NK-92 treated with Interleukin-12 subunit alpha and Interleukin-12 subunit beta, amount 100 ng/mL, for 24 hours (cell line): ENCODE data around the gene DCLRE1A.

ENCODE experiments used
- DNase-seq: peaks from one replicate; lab custom pipeline; 2025; lab: John Stamatoyannopoulos, UW

The DCLRE1A gene

DNA sequence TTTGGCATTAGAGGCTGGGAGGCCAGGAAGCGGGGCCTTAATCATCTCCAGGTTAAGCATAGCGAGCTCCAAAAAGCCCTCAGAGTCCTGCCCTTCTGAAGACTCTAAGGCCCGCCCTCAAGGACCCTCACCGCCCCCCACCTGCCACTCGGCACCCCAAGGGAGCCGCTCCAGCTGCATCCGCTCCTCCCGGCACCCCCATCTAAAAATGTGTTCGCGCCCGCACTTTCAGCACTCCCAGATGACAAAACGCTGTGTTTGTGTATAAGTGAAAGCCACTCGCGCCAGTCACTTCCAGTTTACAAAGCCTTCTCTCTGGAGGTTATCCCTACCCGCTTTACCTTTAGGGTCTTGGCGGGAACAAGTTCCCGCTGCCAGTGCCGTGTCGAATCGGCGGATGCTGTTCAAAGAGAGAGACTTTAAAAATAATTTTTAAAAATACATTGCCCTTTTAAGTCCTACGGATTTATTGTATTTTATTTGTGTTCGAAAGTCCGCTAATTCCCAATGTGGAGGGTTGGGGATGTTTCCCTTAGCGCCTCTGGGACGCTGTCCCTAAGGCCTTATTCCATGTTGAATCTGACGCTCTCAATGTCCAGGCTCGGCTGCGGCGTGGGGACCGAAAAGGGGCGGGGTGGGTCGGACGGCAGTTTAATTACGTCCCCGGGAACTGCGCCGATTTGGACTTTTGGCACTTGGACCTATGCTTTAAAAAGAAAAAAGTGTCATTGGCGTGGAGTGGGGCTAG is at the start of gene DCLRE1A, which contains the start of gene NHLRC2:
Gene DCLRE1A, minus strand, starts transcription at position 70 of the 748 bp plus-strand sequence. CDS start 900 bp downstream, outside the sequence.
Gene NHLRC2, plus strand, starts transcription at position 649 of the 748 bp plus-strand sequence. CDS start 212 bp downstream, outside the sequence.
- peak; percentile 62 for DNase-seq

DNA sequence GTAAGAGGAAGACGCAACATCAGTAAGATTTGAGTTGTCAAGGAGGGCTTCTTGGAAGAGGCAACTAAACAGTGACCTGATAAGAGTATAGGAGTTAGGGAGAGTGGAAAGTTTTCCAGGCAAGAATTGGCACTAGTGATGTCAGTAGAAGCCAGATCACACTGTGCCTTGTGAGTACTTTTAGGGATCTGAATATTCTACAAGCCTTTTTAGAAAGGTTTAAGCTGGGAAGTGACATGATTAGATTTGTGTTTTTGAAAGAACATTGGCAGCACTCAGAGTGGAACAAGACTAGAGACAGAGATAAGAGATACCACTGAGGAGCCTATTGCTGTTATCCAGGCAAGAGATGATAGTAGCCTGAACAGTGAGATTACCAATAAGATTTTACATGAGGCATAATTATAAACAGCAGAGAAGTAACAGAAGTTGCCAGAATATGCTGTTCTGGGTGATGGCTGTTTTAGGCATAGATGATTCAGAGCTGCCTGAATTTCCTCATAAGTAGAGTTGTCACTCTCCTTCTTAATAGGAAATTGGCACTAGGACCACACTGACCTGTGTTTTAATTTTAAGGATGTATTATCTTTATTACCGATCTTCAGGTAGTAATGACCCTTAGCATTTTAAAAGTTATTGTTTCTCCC is 46.2 kb upstream of the DCLRE1A start:
- no peak for DNase-seq

DNA sequence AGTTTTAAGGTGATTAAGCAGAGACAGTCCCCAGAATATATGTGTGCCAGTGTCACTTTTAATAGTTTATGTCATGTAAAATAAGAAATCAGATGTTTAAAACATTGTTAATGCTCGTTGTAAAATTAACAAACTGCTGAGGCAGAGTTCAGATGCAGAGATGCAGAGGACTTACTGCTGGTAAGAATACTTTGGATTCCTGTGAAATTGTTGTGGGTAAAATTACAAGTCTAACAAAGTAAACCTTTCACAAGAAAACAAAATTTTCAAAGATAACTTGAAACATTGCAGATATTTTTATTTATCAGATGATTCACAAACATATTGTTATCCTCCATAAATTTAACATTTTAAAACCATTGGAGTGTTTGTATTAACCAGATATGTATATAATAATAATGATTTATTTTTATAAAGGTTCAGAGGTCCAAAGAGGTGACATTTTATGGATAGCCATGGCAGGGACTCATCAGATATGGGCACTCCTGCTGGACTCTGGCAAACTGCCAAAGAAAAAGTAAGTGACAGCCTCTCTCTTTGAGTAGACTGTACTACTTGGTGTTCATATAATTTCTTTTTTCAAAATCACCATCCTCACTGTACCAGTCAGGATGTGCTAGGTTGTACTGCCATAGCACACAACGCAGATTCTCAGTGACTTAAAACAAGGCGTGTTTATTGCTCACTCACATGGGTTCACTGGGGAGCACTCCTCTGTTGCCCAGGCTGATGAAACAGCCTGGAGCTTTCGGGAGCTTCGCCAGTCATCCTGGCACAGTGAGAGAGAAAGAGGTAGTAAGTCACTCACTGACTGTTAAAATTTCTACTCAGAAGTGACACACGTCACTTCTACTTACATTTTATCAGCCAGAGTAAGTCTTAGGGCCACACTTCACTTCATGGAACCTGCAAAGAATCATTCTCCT is 44.1 kb upstream of the DCLRE1A start:
- DNase-seq, result no peak

DNA sequence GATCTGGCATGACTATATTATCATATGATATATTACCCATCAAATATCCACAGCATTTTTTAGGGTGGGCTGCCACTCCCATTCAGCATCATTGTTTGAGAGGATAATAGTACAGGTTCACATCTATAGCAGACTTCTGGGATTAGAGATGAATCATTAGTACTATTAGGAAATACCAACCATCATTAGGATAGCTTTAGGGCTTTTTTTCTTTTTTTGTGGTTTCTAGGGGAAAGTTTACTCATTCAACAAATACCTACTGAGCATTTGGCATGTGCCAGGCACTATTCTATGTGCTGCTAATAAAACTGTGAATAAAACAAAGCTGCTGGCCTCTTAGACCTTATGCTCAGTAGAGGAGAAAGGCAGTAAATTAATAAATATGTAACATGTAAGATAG is 41.1 kb upstream of the DCLRE1A start:
- no peak for DNase-seq

DNA sequence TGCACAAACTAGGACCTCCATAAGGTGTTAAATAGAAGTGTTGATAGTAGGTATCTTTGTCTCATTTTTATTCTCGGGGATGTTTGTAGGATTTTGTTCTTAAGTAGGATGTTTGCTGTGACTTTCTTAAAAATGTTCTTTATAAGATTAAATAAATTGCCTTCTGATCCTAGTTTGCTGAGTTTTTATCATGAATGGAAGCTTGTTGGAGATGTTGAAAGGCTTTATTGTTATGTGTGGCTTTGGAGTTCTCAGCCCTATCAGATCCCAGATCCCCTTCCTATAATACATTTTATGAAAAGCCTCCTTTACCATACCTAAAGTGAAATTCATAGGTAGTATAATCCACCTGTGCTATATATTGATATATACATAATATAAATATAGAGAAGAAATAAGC is 40.7 kb upstream of the DCLRE1A start:
- no peak for DNase-seq

DNA sequence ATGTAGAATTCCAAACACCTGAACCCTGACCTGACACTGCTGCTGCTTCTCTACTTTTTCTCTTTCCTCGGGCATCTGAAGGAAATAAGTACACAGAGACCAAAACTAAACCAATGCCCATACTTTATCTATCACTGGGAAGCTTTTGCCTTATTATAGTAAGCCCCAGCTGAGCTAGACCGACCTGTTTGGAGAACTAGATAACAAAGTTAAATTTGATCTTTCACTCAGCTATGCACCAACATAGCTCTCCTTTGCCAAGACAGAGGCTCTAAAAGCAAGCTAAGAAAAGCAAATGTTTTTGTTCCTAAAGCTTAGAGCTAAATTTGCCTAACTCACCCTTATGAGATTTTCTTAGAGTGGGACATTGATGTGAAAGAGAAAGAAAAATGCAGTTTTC is 39.7 kb upstream of the DCLRE1A start:
- DNase-seq, result no peak

DNA sequence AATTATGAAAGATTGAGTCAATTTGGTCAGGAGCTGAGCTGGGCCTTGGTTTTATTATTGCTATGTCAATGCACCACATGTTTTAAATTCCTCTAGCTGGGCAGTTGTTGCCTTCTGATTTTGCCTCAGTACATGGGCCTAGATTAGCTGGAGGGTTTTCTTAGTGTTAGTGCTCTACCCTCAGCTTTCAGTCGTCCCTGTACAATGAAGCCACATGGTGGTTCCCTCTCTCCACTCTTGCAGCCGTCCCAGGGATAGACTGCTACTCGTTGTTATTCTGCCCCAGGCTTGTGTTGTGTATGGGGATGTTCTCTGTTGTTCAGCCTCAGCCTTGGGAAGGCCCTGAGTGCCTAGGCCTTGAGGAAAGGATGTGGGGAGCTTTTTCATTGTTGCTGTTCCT is 37.6 kb upstream of the DCLRE1A start:
- no peak for DNase-seq

DNA sequence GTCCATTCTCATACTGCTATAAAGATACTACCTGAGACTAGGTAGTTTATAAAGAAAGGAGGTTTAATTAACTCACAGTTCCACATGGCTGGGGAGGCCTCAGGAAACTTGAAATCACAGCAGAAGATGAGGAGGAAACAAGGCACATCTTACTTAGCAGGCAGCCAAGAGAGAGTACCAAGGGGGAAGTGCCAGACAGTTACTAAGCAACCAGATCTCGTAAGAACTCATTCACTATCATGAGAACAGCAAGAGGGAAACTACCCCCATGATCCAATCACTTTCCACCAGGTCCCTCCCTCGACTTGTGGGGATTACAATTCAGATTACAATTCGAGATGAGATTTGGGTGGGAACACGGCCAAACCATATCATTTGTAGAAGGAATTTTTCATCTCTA is 36.9 kb upstream of the DCLRE1A start:
- no peak for DNase-seq

DNA sequence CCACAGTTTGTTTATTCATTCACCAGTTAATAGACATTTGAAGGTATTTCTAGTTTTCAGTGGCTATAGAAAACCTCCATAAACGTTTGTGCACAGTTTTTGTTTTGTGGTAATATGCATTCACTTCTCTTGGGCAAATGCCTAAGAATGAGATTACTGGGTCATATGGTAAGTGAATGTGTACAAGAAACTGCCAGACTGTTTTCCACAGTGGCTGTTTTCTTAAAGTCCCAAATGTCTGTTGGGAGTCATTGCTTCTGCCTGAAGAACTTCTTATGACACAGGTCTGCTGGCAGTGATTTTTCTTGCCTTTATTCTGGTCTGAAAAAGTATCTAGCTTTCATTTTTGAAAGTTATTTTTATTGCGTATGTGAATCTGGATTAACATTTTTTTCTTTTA is 36.0 kb upstream of the DCLRE1A start:
- DNase-seq, result no peak

DNA sequence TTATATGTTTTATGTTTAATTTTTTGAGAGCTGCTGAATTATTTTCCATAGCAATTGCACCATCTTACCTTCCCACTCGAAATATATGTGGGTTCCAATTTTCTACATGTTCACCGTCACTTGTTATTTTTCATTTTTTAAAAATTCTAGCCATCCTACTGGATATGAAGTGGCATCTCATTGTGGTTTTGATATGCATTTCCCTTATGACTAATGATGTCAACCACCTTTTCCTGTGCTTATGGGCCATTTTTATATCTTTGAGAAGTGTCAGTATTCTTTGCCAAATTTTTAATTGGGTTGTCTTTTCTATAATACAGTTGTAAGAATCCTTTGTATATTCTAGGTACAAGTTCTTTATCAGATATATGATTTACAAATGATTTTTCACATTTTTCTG is 28.4 kb upstream of the DCLRE1A start:
- DNase-seq, result no peak

DNA sequence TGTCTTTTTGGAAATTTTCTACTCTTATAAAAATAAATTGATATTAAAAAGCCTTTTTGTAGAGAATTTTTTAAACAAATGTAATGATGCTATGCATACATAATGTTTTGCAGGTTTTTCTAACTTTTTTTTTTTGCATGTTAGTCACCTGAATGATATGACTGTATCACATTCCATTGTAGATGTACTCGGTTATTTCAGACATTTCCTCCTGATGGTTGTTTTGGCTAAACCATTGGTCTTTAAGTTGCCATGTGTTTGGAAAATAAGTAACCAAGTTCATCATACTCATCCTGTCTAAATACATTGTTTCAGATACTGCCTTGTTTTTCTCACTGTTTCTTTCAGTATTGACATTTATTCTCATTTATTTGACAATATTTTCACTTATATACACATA is 26.4 kb upstream of the DCLRE1A start:
- DNase-seq, result no peak

DNA sequence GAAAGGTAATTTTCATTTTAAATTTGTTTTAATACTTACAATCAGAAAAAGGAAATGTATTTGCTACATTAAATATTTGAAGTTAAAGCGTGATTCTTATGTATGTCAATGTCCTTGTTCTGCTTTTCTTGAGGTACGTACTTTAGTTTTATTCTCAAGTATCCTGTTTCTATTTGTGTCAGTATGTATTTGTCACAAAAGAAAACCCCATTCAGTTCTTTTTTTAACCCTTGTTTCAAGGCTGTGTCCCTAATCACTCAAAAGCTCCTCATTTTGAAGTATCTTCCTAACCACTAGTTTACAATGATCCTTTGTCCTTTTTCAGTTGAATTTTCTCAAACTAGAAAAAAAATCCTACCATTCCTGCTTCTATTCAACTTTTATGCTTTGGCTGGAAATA is 25.8 kb upstream of the DCLRE1A start:
- DNase-seq, result no peak

DNA sequence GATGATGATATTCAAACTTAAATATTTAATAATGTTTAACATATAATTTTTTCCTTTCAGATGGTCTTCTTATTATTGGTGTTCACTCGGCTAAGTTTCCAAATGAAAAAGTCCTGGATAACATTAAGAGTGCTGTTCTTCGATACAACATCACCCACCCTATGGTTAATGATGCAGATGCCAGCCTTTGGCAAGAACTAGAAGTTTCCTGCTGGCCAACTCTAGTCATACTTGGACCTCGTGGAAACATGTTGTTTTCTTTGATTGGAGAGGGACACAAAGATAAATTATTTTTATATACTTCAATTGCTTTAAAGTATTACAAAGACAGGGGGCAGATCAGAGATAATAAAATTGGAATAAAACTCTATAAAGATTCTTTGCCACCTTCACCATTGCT is 22.6 kb upstream of the DCLRE1A start:
- no peak for DNase-seq

DNA sequence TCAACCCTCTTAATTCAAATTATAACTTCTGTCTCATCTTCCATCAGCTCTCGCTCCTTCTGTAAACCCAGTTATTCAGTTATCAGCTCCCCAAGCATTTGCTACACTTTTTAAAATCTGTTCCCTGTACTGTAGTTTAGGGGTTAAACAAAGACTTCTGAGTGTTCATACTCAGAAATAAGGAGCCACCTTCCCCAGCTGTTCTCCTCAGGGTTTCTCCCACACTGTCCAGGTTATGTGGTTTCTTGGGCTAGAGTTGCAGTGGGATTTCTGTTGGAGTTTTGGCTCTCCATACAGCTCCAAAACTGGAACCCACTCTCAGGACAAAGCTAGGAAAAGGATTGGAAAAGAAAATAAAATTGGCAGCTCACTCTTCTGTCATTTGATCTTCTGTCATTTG is 21.3 kb upstream of the DCLRE1A start:
- DNase-seq, result no peak

DNA sequence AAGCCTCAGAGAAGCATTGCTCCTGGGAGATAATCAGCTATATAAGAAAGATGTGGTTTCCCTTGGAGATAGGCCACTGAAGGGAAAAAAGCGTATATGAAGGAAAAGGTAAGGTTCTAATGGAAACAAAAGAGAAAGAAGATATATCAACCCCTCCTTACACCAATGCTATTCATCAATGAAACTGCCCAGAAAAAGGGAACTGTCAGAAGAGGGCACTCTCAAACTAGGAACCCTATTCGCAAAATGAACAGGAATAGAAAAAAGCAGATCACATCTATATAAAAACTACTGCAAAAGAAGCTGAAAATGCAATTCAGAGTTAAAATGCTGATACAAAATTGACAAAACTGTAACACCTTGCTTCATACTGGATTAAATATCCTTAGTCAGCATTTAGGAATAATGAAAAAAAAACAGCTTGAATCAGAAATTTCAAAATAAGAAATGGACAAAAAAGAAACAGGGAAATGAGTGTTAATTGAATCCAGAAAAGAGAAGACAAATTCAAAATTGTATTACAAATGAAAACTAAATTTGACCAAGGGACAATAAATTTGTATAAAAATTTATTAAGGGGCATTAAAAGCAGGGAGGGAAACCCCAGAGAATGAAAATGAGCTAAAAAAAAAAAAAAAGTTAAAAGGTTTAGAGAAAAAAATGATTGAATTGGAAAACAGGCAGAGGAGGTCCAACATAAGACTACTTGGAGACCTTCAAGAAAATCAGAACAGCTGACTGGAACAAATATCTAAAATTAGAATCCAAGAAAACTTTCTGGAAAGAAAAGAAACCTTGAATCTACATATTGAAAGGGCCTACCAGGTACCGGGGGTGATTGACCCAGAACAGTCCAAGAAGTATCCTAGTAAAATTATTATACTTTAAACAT is 18.5 kb upstream of the DCLRE1A start:
- no peak for DNase-seq

DNA sequence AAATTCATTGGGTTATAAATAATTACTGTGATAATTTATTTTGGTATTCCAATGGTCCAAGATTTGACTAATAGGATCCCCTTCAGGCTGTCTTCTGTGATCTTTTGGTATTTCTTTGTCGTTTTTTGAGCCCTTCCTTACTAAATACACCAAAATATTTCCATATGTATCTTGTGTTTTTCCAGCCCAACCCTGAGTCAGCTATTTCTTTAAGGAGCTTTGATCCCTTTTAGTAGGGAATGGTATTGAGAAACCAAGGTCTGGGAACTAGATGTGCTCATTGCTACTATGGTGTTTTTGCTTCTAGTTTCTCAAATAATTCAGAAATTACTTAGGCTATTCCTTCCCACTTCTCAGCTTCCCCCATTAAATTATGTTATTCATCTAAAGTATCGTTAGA is 15.9 kb upstream of the DCLRE1A start:
- no peak for DNase-seq

DNA sequence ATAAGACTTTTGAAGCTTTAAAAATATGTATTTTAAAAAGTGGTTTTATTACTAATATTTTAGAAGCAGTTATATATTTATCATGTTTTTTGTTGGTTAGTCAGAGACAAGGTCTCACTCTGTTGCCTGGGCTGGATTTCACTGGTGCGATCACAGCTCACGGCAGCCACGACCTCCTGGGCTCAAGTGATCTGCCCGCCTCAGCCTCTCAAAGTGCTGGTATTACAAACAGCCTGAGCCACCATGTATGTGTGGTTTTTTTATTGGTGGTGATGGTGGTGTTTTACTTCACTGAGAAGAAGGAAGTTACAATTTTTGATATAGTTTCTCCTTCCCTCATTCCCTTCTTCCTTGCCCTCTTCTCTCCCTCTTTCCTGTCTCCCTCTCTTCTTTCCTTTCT is 14.0 kb upstream of the DCLRE1A start:
- DNase-seq, result no peak

DNA sequence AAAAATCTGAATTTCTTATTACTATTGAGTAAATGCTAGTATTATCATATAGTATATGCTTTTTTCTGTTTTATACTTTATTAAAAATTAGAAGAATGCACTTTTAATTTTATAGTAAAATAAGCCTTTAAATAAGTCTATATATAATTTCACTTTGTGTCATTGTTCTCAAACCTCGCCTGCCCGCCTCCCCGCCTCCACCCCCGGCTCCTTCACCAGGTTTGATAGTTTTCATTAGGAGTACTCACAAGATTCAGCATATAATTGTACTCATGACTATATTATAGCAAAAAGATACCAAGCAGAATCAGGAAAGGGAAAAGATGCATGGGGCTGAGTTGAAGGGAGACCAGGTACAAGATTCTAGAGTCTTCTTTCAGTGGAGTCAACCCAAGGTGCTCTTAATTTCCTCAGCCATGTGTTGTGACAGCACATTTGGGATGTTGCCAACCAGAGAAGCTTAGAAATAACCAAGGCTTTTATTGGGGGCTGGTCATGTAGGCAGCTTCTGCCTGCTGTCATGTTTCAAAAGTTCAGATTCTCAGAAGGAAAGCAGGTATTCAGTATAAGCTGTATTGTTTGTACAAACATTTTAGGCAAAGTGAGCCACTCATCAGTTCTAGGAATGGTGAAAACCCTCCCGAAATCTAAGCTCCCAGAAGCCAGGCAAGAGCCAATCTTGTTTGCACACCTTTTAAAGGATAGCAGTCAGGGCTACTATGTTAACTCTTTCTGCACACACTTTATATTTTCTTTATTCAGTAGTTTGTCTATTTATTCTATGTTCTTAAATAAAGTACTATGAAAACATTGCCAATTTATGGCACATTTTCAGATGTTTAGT is 12.9 kb upstream of the DCLRE1A start:
- no peak for DNase-seq

DNA sequence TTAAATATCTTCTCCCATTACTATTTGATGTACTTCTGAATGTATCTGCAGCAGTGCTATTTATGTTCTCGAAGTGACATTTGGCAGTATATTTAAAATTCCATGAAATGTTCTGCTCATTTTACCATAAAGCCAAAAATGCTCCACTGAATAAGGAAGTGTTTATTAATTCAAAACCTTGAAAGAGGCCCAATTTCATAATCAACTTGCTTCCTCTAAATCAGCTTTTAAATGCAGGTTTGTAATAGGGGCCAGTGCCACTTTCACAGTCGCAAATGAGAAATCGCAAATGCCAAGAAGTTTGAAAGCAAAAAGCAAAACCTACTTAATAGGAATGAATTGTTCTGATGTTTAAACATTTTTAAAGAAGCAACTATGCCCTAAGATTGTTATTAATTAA is 12.0 kb upstream of the DCLRE1A start:
- no peak for DNase-seq

DNA sequence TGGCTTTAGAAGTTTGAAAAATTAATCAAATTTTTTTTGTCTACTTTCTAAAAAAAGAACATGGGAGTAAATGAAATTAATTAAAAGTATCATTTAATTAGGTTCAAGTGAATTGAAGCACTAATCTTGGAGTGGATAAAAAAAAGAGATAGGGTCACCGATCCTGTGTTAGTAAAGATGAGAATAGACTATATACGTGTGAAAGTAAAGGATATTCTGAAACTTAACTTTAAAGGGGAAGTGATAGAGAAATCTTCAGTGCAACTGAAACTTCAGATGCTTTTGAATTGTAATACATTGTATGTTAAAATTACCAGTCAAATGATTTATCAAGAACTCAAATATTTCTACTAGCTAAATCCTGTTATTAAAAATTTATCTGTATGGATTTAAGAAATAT is 5.4 kb upstream of the DCLRE1A start:
- no peak for DNase-seq

DNA sequence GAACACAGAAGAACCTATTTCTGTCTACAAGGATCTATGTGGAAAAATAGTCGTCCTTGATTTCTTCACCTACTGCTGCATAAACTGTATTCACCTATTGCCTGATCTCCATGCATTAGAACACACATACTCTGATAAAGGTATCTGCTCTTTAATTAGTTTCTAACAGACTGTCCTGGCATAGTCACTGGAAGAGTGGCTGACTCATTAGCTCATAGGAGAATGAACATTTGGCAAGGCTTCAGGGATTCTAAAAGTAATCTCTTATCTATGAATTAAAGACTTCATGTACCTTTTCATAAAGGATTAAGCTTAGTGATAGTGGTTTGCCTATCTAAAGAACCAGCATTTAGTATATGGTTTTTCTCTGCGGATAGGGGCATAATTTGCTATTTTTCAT is 4.7 kb upstream of the DCLRE1A start:
- no peak for DNase-seq
